8988T (cell line): Measurements from ENCODE around the gene PRX.
"Not testable (repeated sequence)": the region's sequence is repeated elsewhere in the genome, so short reads cannot be mapped to it uniquely, and the experiment has no call there.

Experiments
- DNase-seq: peaks from one replicate; pipeline ENCODE4 v3.0.0; 2011

The PRX gene

GRCh38 chr19:40414542-40415535 lies 1.7 kb upstream of the PRX start:
- no peak for DNase-seq

- no peak for DNase-seq
Observed at GRCh38 chr19:40412866-40413265, 312 bp downstream of the PRX start.

- no peak for DNase-seq
Observed at GRCh38 chr19:40411958-40412499, 1.1 kb downstream of the PRX start.

- DNase-seq, result no peak
Observed at GRCh38 chr19:40411125-40411842, 1.9 kb downstream of the PRX start.

- DNase-seq, result no peak
Observed at GRCh38 chr19:40410030-40410389, 3.2 kb downstream of the PRX start.

- DNase-seq, result not testable (repeated sequence)
Observed at GRCh38 chr19:40408598-40408925, 4.6 kb downstream of the PRX start.

GRCh38 chr19:40407714-40408597 lies 5.2 kb downstream of the PRX start:
- DNase-seq, result no peak

GRCh38 chr19:40403262-40403984 lies 9.8 kb downstream of the PRX start:
- DNase-seq, result peak; percentile 87

GRCh38 chr19:40400559-40400958 lies 12.6 kb downstream of the PRX start:
- DNase-seq, result no peak

- DNase-seq, result no peak
Observed at GRCh38 chr19:40398417-40399131, 14.6 kb downstream of the PRX start.

- DNase-seq, result no peak
Observed at GRCh38 chr19:40397568-40397906, 15.6 kb downstream of the PRX start.

- no peak for DNase-seq
Observed at GRCh38 chr19:40396886-40397567, 16.2 kb downstream of the PRX start.

- no peak for DNase-seq
Observed at GRCh38 chr19:40395956-40396355, 17.2 kb downstream of the PRX start.

- DNase-seq, result no peak
Observed at GRCh38 chr19:40394816-40395210, 18.4 kb downstream of the PRX start.

GRCh38 chr19:40393894-40394815 lies 19.0 kb downstream of the PRX start:
- DNase-seq, result no peak

GRCh38 chr19:40392894-40393517 lies 20.2 kb downstream of the PRX start:
- DNase-seq, result peak; percentile 45

- DNase-seq, result no peak
Observed at GRCh38 chr19:40392123-40392522, 21.1 kb downstream of the PRX start.

- DNase-seq, result no peak
Observed at GRCh38 chr19:40390084-40390742, 23.0 kb downstream of the PRX start, which contains the start of gene HIPK4. Gene HIPK4, minus strand, starts transcription at chr19:40390181. Its CDS starts 279 bp downstream, at chr19:40389902.
